Measurements from ENCODE around the gene PTPRE. TPM values are rescaled to one million over a fixed set of nuclear protein-coding genes. Genes with fewer than 3 reads are reported as not detected.

PTPRE gene
- total and polyA plus RNA-seq, 2 of the 4 experiments (the other 2 are of a cell fraction), result 0.34 to 0.54 TPM

GRCh38 chr10:127881262-127881661 lies 25.6 kb upstream of the PTPRE start:
- Histone ChIP-seq H3K27me3 (ENCODE audit: control insufficient read depth, insufficient read depth, low read length) (no peaks in the 10 kb centered on the region), H3K4me3 (ENCODE audit: insufficient read depth, low read depth, low read length) (no peak overlapping the region), H2AFZ (replicated peaks; ENCODE audit: low read length, poor library complexity) (no peak overlapping the region), H3K4me1 (ENCODE audit: control insufficient read depth, insufficient read depth, low read length) (no peaks in the 10 kb centered on the region), H2AK9ac (replicated peaks; ENCODE audit: low read depth, low read length, poor library complexity) (no peak overlapping the region), H2BK5ac (ENCODE audit: low read depth, low read length, poor library complexity, severe bottlenecking) (no peak overlapping the region), H4K20me1 (ENCODE audit: insufficient read depth, low read length) (no peaks in the 10 kb centered on the region), H3K4me2 (ENCODE audit: low read depth, low read length) (no peak overlapping the region), H3K27ac (ENCODE audit: insufficient read depth, low read length) (no peak overlapping the region), H3K9me1 (ENCODE audit: insufficient read depth, low read length) (no peaks in the 10 kb centered on the region; the same call in 1 of the 2 replicates), H4K5ac (ENCODE audit: low read depth, low read length) (no peak overlapping the region), H3K79me1 (ENCODE audit: low read depth in 1 of 2, low read length in 2 of 2) (no peaks in the 10 kb centered on the region), H2BK120ac (ENCODE audit: low read depth, low read length) (no peak overlapping the region), H2AK5ac (ENCODE audit: low read depth, low read length) (no peak overlapping the region), H3K9ac (ENCODE audit: low read depth, low read length) (no peak overlapping the region), H3K14ac (replicated peaks; ENCODE audit: low read depth, low read length) (no peak overlapping the region), H3K56ac (ENCODE audit: extremely low read depth, insufficient read depth, low read length) (no peak overlapping the region), H3K4ac (ENCODE audit: low read depth, low read length) (no peak overlapping the region), H3K9me3 (ENCODE audit: control insufficient read depth, insufficient read depth, low read length) (no peaks in the 10 kb centered on the region), H3K23ac (ENCODE audit: low read depth, low read length) (no peak overlapping the region), H3K18ac (ENCODE audit: low read depth, low read length) (no peak overlapping the region), H2BK15ac (ENCODE audit: low read depth, low read length) (no peak overlapping the region), H4K91ac (ENCODE audit: insufficient read depth, low read depth, low read length) (no peak overlapping the region), H3K36me3 (ENCODE audit: control insufficient read depth, insufficient read depth, low read length) (no peaks in the 10 kb centered on the region), H4K8ac (ENCODE audit: low read depth in 2 of 2, low read length in 2 of 2) (no peak overlapping the region), H2BK20ac (ENCODE audit: low read depth, low read length) (no peak overlapping the region)
- dilution Hi-C loops (cut with HindIII; ENCODE audit: low sequenced_read_pairs, unreplicated experiment), result no loop called here
- 33% methylated on average over 1 of the region's 8 CpGs; no CpG with 5 or more reads in 1 of the 2 experiments for WGBS, 2 experiments (ENCODE audit: extremely low coverage in 2 of 2, insufficient read length in 1 of 2)
- BruUV-seq (replicated peaks), result no TSS peak
- ChIA-PET CTCF (no interaction called here), POLR2A (ENCODE audit: unreplicated experiment) (no interaction called here)
- TF ChIP-seq, protein P1, sequence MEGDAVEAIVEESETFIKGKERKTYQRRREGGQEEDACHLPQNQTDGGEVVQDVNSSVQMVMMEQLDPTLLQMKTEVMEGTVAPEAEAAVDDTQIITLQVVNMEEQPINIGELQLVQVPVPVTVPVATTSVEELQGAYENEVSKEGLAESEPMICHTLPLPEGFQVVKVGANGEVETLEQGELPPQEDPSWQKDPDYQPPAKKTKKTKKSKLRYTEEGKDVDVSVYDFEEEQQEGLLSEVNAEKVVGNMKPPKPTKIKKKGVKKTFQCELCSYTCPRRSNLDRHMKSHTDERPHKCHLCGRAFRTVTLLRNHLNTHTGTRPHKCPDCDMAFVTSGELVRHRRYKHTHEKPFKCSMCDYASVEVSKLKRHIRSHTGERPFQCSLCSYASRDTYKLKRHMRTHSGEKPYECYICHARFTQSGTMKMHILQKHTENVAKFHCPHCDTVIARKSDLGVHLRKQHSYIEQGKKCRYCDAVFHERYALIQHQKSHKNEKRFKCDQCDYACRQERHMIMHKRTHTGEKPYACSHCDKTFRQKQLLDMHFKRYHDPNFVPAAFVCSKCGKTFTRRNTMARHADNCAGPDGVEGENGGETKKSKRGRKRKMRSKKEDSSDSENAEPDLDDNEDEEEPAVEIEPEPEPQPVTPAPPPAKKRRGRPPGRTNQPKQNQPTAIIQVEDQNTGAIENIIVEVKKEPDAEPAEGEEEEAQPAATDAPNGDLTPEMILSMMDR (conservative IDR thresholded peaks at IDR 0.05; ENCODE audit: low read depth, low read length), result no peak
- TF ChIP-seq FOS (IDR thresholded peaks at IDR 0.05; ENCODE audit: low read depth, low read length), result no peak
- no peak for TF ChIP-seq NFE2L2 (IDR thresholded peaks at IDR 0.05; ENCODE audit: low read depth, low read length)
- in situ Hi-C loops (cut with MboI; ENCODE audit: low sequenced_read_pairs), result no loop called here
- intact Hi-C loops (cut with micrococcal nuclease), result no loop called here
- DNase-seq (no peak), ATAC-seq (ENCODE audit: low read depth) (no peak)
